GM12878 (cell line): ENCODE data around the gene SLC12A4. TPM values are rescaled to one million over a fixed set of nuclear protein-coding genes. Genes with fewer than 3 reads are reported as not detected.

Experiments
- polyA plus RNA-seq, 11 experiments: library from polyadenylated mRNA; depleted of rRNA in 4 of 11; unstranded in 6 of 11; stranded (reverse) in 5 of 11; fragments of >200 nt; fragmentation: Nextera tagmentation in 4 of 11; fragmentation: Illumina TruSeq in 1 of 11; extraction: Ambion mirVana in 4 of 11; extraction: Trizol in 1 of 11; gene quantifications; 1 replicate in 1 of 11; 2 replicates in 10 of 11; pipeline versions ENCODE4 v1.2.1 to v1.2.3, GENCODE V29; 2011 to 2016; ENCODE audit warnings: inconsistent platforms in 2 of 11, missing spikeins in 2 of 11, low read depth in 1 of 11
- small RNA-seq: library from RNA; depleted of rRNA; stranded (forward); fragments of <200 nt; gene quantifications from one replicate; pipeline ENCODE3, GENCODE V24; 2014
- total RNA-seq, 4 experiments: library from RNA; depleted of rRNA in 3 of 4; stranded (reverse); fragments of >200 nt in 3 of 4; fragmentation: Illumina TruSeq in 1 of 4; extraction: Trizol in 1 of 4; gene quantifications; 2 replicates each; pipeline versions ENCODE4 v1.2.1 to v1.2.3, GENCODE V29; 2013 to 2021

The SLC12A4 gene
- total and polyA plus RNA-seq, 10 of the 15 experiments (the other 5 are each of a cell fraction or from before 2014, with no cell fraction given), result 0.95 to 39.9 (median 14.2) TPM

Small RNAs within 50 kb of the gene (small RNA-seq; reads per million reads assigned to genes)
- gene RNU6-359P, result not detected

Other genes starting within 250 kb of the SLC12A4 start
Only the 7 nearest of the 18 such genes appear.
- gene CTRL, start 36.8 kb downstream of the SLC12A4 start, total RNA-seq (2014; rRNA removed), result 1.5 and 2.6 TPM in 2 replicates
- gene CTRL, start 36.8 kb downstream of the SLC12A4 start, total RNA-seq (2014; rRNA removed; fragmentation: Illumina TruSeq; extraction: Trizol), result 0.83 and 1.1 TPM in 2 replicates
- gene CTRL, start 36.8 kb downstream of the SLC12A4 start, total RNA-seq (2021), result 2.0 and 3.6 TPM in 2 replicates
- 0.32 and 1.3 TPM in 2 replicates for gene CTRL, start 36.8 kb downstream of the SLC12A4 start, polyA plus RNA-seq (2011; rRNA removed)
- 0.46 and 1.5 TPM in 2 replicates for gene CTRL, start 36.8 kb downstream of the SLC12A4 start, polyA plus RNA-seq (2014; fragmentation: Illumina TruSeq; extraction: Trizol)
- gene CTRL, start 36.8 kb downstream of the SLC12A4 start, polyA plus RNA-seq (2014; fragmentation: Nextera tagmentation; extraction: Ambion mirVana), result 1 to 10 TPM; 2.7 to 4.2 TPM
- 2.0 and 2.8 TPM in 2 replicates for gene CTRL, start 36.8 kb downstream of the SLC12A4 start, polyA plus RNA-seq (2014; rRNA removed)
- 1 to 10 TPM; 4.3 to 4.9 TPM for gene CTRL, start 36.8 kb downstream of the SLC12A4 start, polyA plus RNA-seq (2016; fragmentation: Nextera tagmentation; extraction: Ambion mirVana)
- 254 and 295 TPM in 2 replicates for gene PSMB10, start 31.8 kb downstream of the SLC12A4 start, total RNA-seq (2014; rRNA removed)
- gene PSMB10, start 31.8 kb downstream of the SLC12A4 start, total RNA-seq (2014; rRNA removed; fragmentation: Illumina TruSeq; extraction: Trizol), result 97.2 and 108 TPM in 2 replicates
- gene PSMB10, start 31.8 kb downstream of the SLC12A4 start, total RNA-seq (2021), result 203 and 207 TPM in 2 replicates
- gene PSMB10, start 31.8 kb downstream of the SLC12A4 start, polyA plus RNA-seq (2011; rRNA removed), result 32.0 and 70.6 TPM in 2 replicates
- gene PSMB10, start 31.8 kb downstream of the SLC12A4 start, polyA plus RNA-seq (2014; fragmentation: Illumina TruSeq; extraction: Trizol), result 2.8 and 24.1 TPM in 2 replicates
- 10 to 100 TPM; 27.4 to 80.8 TPM for gene PSMB10, start 31.8 kb downstream of the SLC12A4 start, polyA plus RNA-seq (2014; fragmentation: Nextera tagmentation; extraction: Ambion mirVana)
- gene PSMB10, start 31.8 kb downstream of the SLC12A4 start, polyA plus RNA-seq (2014; rRNA removed), result 193 and 227 TPM in 2 replicates
- 100 to 1,000 TPM; 266 to 308 TPM for gene PSMB10, start 31.8 kb downstream of the SLC12A4 start, polyA plus RNA-seq (2016; fragmentation: Nextera tagmentation; extraction: Ambion mirVana)
- gene LCAT, start 24.5 kb downstream of the SLC12A4 start, total RNA-seq (2014; rRNA removed), result 3.8 and 5.2 TPM in 2 replicates
- gene LCAT, start 24.5 kb downstream of the SLC12A4 start, total RNA-seq (2014; rRNA removed; fragmentation: Illumina TruSeq; extraction: Trizol), result 2.3 and 3.1 TPM in 2 replicates
- gene LCAT, start 24.5 kb downstream of the SLC12A4 start, total RNA-seq (2021), result 8.2 and 11.7 TPM in 2 replicates
- gene LCAT, start 24.5 kb downstream of the SLC12A4 start, polyA plus RNA-seq (2011; rRNA removed), result 1.2 and 2.6 TPM in 2 replicates
- 0.92 and 3.4 TPM in 2 replicates for gene LCAT, start 24.5 kb downstream of the SLC12A4 start, polyA plus RNA-seq (2014; fragmentation: Illumina TruSeq; extraction: Trizol)
- under 1 TPM; 0.61 to 0.71 TPM for gene LCAT, start 24.5 kb downstream of the SLC12A4 start, polyA plus RNA-seq (2014; fragmentation: Nextera tagmentation; extraction: Ambion mirVana)
- 6.5 and 11.7 TPM in 2 replicates for gene LCAT, start 24.5 kb downstream of the SLC12A4 start, polyA plus RNA-seq (2014; rRNA removed)
- 1 to 10 TPM; 3.3 TPM for gene LCAT, start 24.5 kb downstream of the SLC12A4 start, polyA plus RNA-seq (2016; fragmentation: Nextera tagmentation; extraction: Ambion mirVana)
- gene DPEP3, start 11.9 kb upstream of the SLC12A4 start, total RNA-seq (2014; rRNA removed), result 0.11 TPM in 1 of 2 replicates, not detected in the other
- not detected in 2 replicates for gene DPEP3, start 11.9 kb upstream of the SLC12A4 start, total RNA-seq (2014; rRNA removed; fragmentation: Illumina TruSeq; extraction: Trizol)
- not detected in 2 replicates for gene DPEP3, start 11.9 kb upstream of the SLC12A4 start, total RNA-seq (2021)
- not detected in 2 replicates for gene DPEP3, start 11.9 kb upstream of the SLC12A4 start, polyA plus RNA-seq (2011; rRNA removed)
- gene DPEP3, start 11.9 kb upstream of the SLC12A4 start, polyA plus RNA-seq (2014; fragmentation: Illumina TruSeq; extraction: Trizol), result not detected in 2 replicates
- not detected for gene DPEP3, start 11.9 kb upstream of the SLC12A4 start, polyA plus RNA-seq (2014; fragmentation: Nextera tagmentation; extraction: Ambion mirVana)
- not detected in 2 replicates for gene DPEP3, start 11.9 kb upstream of the SLC12A4 start, polyA plus RNA-seq (2014; rRNA removed)
- gene DPEP3, start 11.9 kb upstream of the SLC12A4 start, polyA plus RNA-seq (2016; fragmentation: Nextera tagmentation; extraction: Ambion mirVana), result not detected
- 2.8 and 3.4 TPM in 2 replicates for gene DPEP2, start 30.8 kb upstream of the SLC12A4 start, total RNA-seq (2014; rRNA removed)
- 0.78 and 1.0 TPM in 2 replicates for gene DPEP2, start 30.8 kb upstream of the SLC12A4 start, total RNA-seq (2014; rRNA removed; fragmentation: Illumina TruSeq; extraction: Trizol)
- 1.9 and 2.7 TPM in 2 replicates for gene DPEP2, start 30.8 kb upstream of the SLC12A4 start, total RNA-seq (2021)
- 0.04 TPM in 1 of 2 replicates, not detected in the other for gene DPEP2, start 30.8 kb upstream of the SLC12A4 start, polyA plus RNA-seq (2011; rRNA removed)
- 1.5 and 1.9 TPM in 2 replicates for gene DPEP2, start 30.8 kb upstream of the SLC12A4 start, polyA plus RNA-seq (2014; fragmentation: Illumina TruSeq; extraction: Trizol)
- gene DPEP2, start 30.8 kb upstream of the SLC12A4 start, polyA plus RNA-seq (2014; fragmentation: Nextera tagmentation; extraction: Ambion mirVana), result 1 to 10 TPM in 1 of 2 experiments, under 1 TPM in 1; 0.74 to 1.1 TPM
- 2.4 and 2.5 TPM in 2 replicates for gene DPEP2, start 30.8 kb upstream of the SLC12A4 start, polyA plus RNA-seq (2014; rRNA removed)
- 1 to 10 TPM; 2.5 to 4.0 TPM for gene DPEP2, start 30.8 kb upstream of the SLC12A4 start, polyA plus RNA-seq (2016; fragmentation: Nextera tagmentation; extraction: Ambion mirVana)
- not detected in 2 replicates for gene DPEP2NB, start 47.3 kb upstream of the SLC12A4 start, total RNA-seq (2014; rRNA removed)
- gene DPEP2NB, start 47.3 kb upstream of the SLC12A4 start, total RNA-seq (2014; rRNA removed; fragmentation: Illumina TruSeq; extraction: Trizol), result not detected in 2 replicates
- not detected in 2 replicates for gene DPEP2NB, start 47.3 kb upstream of the SLC12A4 start, total RNA-seq (2021)
- gene DPEP2NB, start 47.3 kb upstream of the SLC12A4 start, polyA plus RNA-seq (2011; rRNA removed), result not detected in 2 replicates
- gene DPEP2NB, start 47.3 kb upstream of the SLC12A4 start, polyA plus RNA-seq (2014; fragmentation: Illumina TruSeq; extraction: Trizol), result not detected in 2 replicates
- gene DPEP2NB, start 47.3 kb upstream of the SLC12A4 start, polyA plus RNA-seq (2014; fragmentation: Nextera tagmentation; extraction: Ambion mirVana), result not detected
- gene DPEP2NB, start 47.3 kb upstream of the SLC12A4 start, polyA plus RNA-seq (2014; rRNA removed), result not detected in 2 replicates
- gene DPEP2NB, start 47.3 kb upstream of the SLC12A4 start, polyA plus RNA-seq (2016; fragmentation: Nextera tagmentation; extraction: Ambion mirVana), result not detected
- gene DDX28, start 54.6 kb upstream of the SLC12A4 start, total RNA-seq (2014; rRNA removed), result 20.1 and 24.1 TPM in 2 replicates
- 14.8 and 15.8 TPM in 2 replicates for gene DDX28, start 54.6 kb upstream of the SLC12A4 start, total RNA-seq (2014; rRNA removed; fragmentation: Illumina TruSeq; extraction: Trizol)
- 25.4 and 25.5 TPM in 2 replicates for gene DDX28, start 54.6 kb upstream of the SLC12A4 start, total RNA-seq (2021)
- gene DDX28, start 54.6 kb upstream of the SLC12A4 start, polyA plus RNA-seq (2011; rRNA removed), result 10.3 and 15.3 TPM in 2 replicates
- gene DDX28, start 54.6 kb upstream of the SLC12A4 start, polyA plus RNA-seq (2014; fragmentation: Illumina TruSeq; extraction: Trizol), result 14.3 and 14.5 TPM in 2 replicates
- 1 to 10 TPM; 3.6 to 7.2 TPM for gene DDX28, start 54.6 kb upstream of the SLC12A4 start, polyA plus RNA-seq (2014; fragmentation: Nextera tagmentation; extraction: Ambion mirVana)
- 29.3 and 32.3 TPM in 2 replicates for gene DDX28, start 54.6 kb upstream of the SLC12A4 start, polyA plus RNA-seq (2014; rRNA removed)
- 10 to 100 TPM; 34.1 to 40.4 TPM for gene DDX28, start 54.6 kb upstream of the SLC12A4 start, polyA plus RNA-seq (2016; fragmentation: Nextera tagmentation; extraction: Ambion mirVana)